Measurements from ENCODE around the gene CCDC187. TPM values are rescaled to one million over a fixed set of nuclear protein-coding genes. Genes with fewer than 3 reads are reported as not detected.

Gene CCDC187
- total and polyA plus RNA-seq, 4 donors: not detected

GRCh38 chr9:136283291-136284235, 20.3 kb downstream of the CCDC187 start:
- WGBS, 2 donors: 1 to 3% methylated on average over 30 to 31 of the region's 32 CpGs
- H3K4me1 ChIP-seq (ENCODE audit: control insufficient read depth in 1 of 2, insufficient read depth in 2 of 2, low read length in 2 of 2): no peaks in the 10 kb centered on the region
- H3K4me3 ChIP-seq (ENCODE audit: low read length in 2 of 2): peak overlapping the region in 1 of 2 donors; percentile 17
- no peaks in the 10 kb centered on the region for H3K27me3 ChIP-seq (ENCODE audit: control insufficient read depth in 1 of 2, insufficient read depth in 2 of 2, low read length in 1 of 2)
- ATAC-seq (ENCODE audit: low FRiP score) (peak; percentile 90), DNase-seq (peak; percentile 84 to 93)
- no peaks in the 10 kb centered on the region for H3K36me3 ChIP-seq (ENCODE audit: control insufficient read depth in 1 of 2, insufficient read depth in 2 of 2, low read length in 1 of 2)
- H3K9me3 ChIP-seq (ENCODE audit: control insufficient read depth, low read length): no peaks in the 10 kb centered on the region
- intact Hi-C loops (cut with DNase I): loop anchor here in 1 of 2 donors (10.0 kb wide), 1 partner anchor 109 kb away; no protein-coding TSS in a partner anchor
- peak overlapping the region in 1 of 2 donors; percentile 8 for H3K27ac ChIP-seq (ENCODE audit: low read depth in 1 of 2, low read length in 2 of 2)

GRCh38 chr9:136282272-136282861, 21.5 kb downstream of the CCDC187 start:
- Histone ChIP-seq H3K9me3 (ENCODE audit: control insufficient read depth, low read length) (no peaks in the 10 kb centered on the region), H3K4me1 (ENCODE audit: control insufficient read depth in 1 of 2, insufficient read depth in 2 of 2, low read length in 2 of 2) (no peaks in the 10 kb centered on the region), H3K36me3 (ENCODE audit: control insufficient read depth in 1 of 2, insufficient read depth in 2 of 2, low read length in 1 of 2) (no peaks in the 10 kb centered on the region), H3K27me3 (ENCODE audit: control insufficient read depth in 1 of 2, insufficient read depth in 2 of 2, low read length in 1 of 2) (no peaks in the 10 kb centered on the region), H3K27ac (ENCODE audit: low read depth in 1 of 2, low read length in 2 of 2) (no peak overlapping the region), H3K4me3 (ENCODE audit: low read length in 2 of 2) (no peak overlapping the region)
- intact Hi-C loops (cut with DNase I): loop anchor here in 1 of 2 donors (10.0 kb wide), 1 partner anchor 108 kb away; no protein-coding TSS in a partner anchor
- ATAC-seq (ENCODE audit: low FRiP score) (no peak), DNase-seq (no peak)
- WGBS, 2 donors: 75 to 78% methylated on average over 14 of the region's 14 CpGs

GRCh38 chr9:136281421-136282271, 22.2 kb downstream of the CCDC187 start:
- no peaks in the 10 kb centered on the region for H3K9me3 ChIP-seq (ENCODE audit: control insufficient read depth, low read length)
- WGBS, 2 donors: 91 to 92% methylated on average over 39 of the region's 39 CpGs
- intact Hi-C loops (cut with DNase I): loop anchor here in 1 of 2 donors (10.0 kb wide), 1 partner anchor 107 kb away; no protein-coding TSS in a partner anchor
- DNase-seq (no peak), ATAC-seq (ENCODE audit: low FRiP score) (no peak)
- no peak overlapping the region for H3K27ac ChIP-seq (ENCODE audit: low read depth in 1 of 2, low read length in 2 of 2)
- H3K4me3 ChIP-seq (ENCODE audit: low read length in 2 of 2): no peak overlapping the region
- no peaks in the 10 kb centered on the region for H3K4me1 ChIP-seq (ENCODE audit: control insufficient read depth in 1 of 2, insufficient read depth in 2 of 2, low read length in 2 of 2)
- H3K27me3 ChIP-seq (ENCODE audit: control insufficient read depth in 1 of 2, insufficient read depth in 2 of 2, low read length in 1 of 2): no peaks in the 10 kb centered on the region
- H3K36me3 ChIP-seq (ENCODE audit: control insufficient read depth in 1 of 2, insufficient read depth in 2 of 2, low read length in 1 of 2): no peaks in the 10 kb centered on the region

GRCh38 chr9:136280535-136281315, 23.2 kb downstream of the CCDC187 start:
- no peak for ATAC-seq (ENCODE audit: low FRiP score)
- H3K36me3 ChIP-seq (ENCODE audit: control insufficient read depth in 1 of 2, insufficient read depth in 2 of 2, low read length in 1 of 2): no peaks in the 10 kb centered on the region
- H3K27ac ChIP-seq (ENCODE audit: low read depth in 1 of 2, low read length in 2 of 2): no peak overlapping the region
- no peaks in the 10 kb centered on the region for H3K27me3 ChIP-seq (ENCODE audit: control insufficient read depth in 1 of 2, insufficient read depth in 2 of 2, low read length in 1 of 2)
- no peaks in the 10 kb centered on the region for H3K4me1 ChIP-seq (ENCODE audit: control insufficient read depth in 1 of 2, insufficient read depth in 2 of 2, low read length in 2 of 2)
- 90% methylated on average over 16 of the region's 16 CpGs for WGBS, 2 donors
- H3K4me3 ChIP-seq (ENCODE audit: low read length in 2 of 2): no peak overlapping the region
- DNase-seq: no peak
- H3K9me3 ChIP-seq (ENCODE audit: control insufficient read depth, low read length): no peaks in the 10 kb centered on the region
- intact Hi-C loops (cut with DNase I): loop anchor here in 1 of 2 donors (10.0 kb wide), 1 partner anchor 106 kb away; no protein-coding TSS in a partner anchor

GRCh38 chr9:136279471-136279870, 24.4 kb downstream of the CCDC187 start:
- no peak for ATAC-seq (ENCODE audit: low FRiP score)
- 87 to 91% methylated on average over 6 of the region's 6 CpGs for WGBS, 2 donors
- Histone ChIP-seq H3K27me3 (ENCODE audit: control insufficient read depth in 1 of 2, insufficient read depth in 2 of 2, low read length in 1 of 2) (no peaks in the 10 kb centered on the region), H3K27ac (ENCODE audit: low read depth in 1 of 2, low read length in 2 of 2) (no peak overlapping the region), H3K4me3 (ENCODE audit: low read length in 2 of 2) (no peak overlapping the region), H3K9me3 (ENCODE audit: control insufficient read depth, low read length) (no peaks in the 10 kb centered on the region), H3K4me1 (ENCODE audit: control insufficient read depth in 1 of 2, insufficient read depth in 2 of 2, low read length in 2 of 2) (no peaks in the 10 kb centered on the region), H3K36me3 (ENCODE audit: control insufficient read depth in 1 of 2, insufficient read depth in 2 of 2, low read length in 1 of 2) (no peaks in the 10 kb centered on the region)
- intact Hi-C loops (cut with DNase I): no loop called here
- no peak for DNase-seq

- no peaks in the 10 kb centered on the region for H3K9me3 ChIP-seq (ENCODE audit: control insufficient read depth, low read length)
- no peak overlapping the region for H3K27ac ChIP-seq (ENCODE audit: low read depth in 1 of 2, low read length in 2 of 2)
- no peak overlapping the region for H3K4me3 ChIP-seq (ENCODE audit: low read length in 2 of 2)
- H3K27me3 ChIP-seq (ENCODE audit: control insufficient read depth in 1 of 2, insufficient read depth in 2 of 2, low read length in 1 of 2): no peaks in the 10 kb centered on the region
- WGBS, 2 donors: 91 to 96% methylated on average over 1 of the region's 1 CpG
- ATAC-seq (ENCODE audit: low FRiP score): no peak
- intact Hi-C loops (cut with DNase I): no loop called here
- DNase-seq: no peak
- H3K4me1 ChIP-seq (ENCODE audit: control insufficient read depth in 1 of 2, insufficient read depth in 2 of 2, low read length in 2 of 2): no peaks in the 10 kb centered on the region
- no peaks in the 10 kb centered on the region for H3K36me3 ChIP-seq (ENCODE audit: control insufficient read depth in 1 of 2, insufficient read depth in 2 of 2, low read length in 1 of 2)
Observed at GRCh38 chr9:136278894-136279293, 25.0 kb downstream of the CCDC187 start.

GRCh38 chr9:136278221-136278620, 25.7 kb downstream of the CCDC187 start:
- H3K4me1 ChIP-seq (ENCODE audit: control insufficient read depth in 1 of 2, insufficient read depth in 2 of 2, low read length in 2 of 2): no peaks in the 10 kb centered on the region
- no peak for ATAC-seq (ENCODE audit: low FRiP score)
- no peaks in the 10 kb centered on the region for H3K9me3 ChIP-seq (ENCODE audit: control insufficient read depth, low read length)
- DNase-seq: no peak
- H3K27me3 ChIP-seq (ENCODE audit: control insufficient read depth in 1 of 2, insufficient read depth in 2 of 2, low read length in 1 of 2): no peaks in the 10 kb centered on the region
- intact Hi-C loops (cut with DNase I): no loop called here
- no peak overlapping the region for H3K27ac ChIP-seq (ENCODE audit: low read depth in 1 of 2, low read length in 2 of 2)
- H3K36me3 ChIP-seq (ENCODE audit: control insufficient read depth in 1 of 2, insufficient read depth in 2 of 2, low read length in 1 of 2): no peaks in the 10 kb centered on the region
- 87 to 91% methylated on average over 9 of the region's 9 CpGs for WGBS, 2 donors
- no peak overlapping the region for H3K4me3 ChIP-seq (ENCODE audit: low read length in 2 of 2)

- no peaks in the 10 kb centered on the region for H3K9me3 ChIP-seq (ENCODE audit: control insufficient read depth, low read length)
- 87 to 89% methylated on average over 14 of the region's 14 CpGs for WGBS, 2 donors
- no peak overlapping the region for H3K27ac ChIP-seq (ENCODE audit: low read depth in 1 of 2, low read length in 2 of 2)
- no peak for DNase-seq
- no peaks in the 10 kb centered on the region for H3K4me1 ChIP-seq (ENCODE audit: control insufficient read depth in 1 of 2, insufficient read depth in 2 of 2, low read length in 2 of 2)
- H3K27me3 ChIP-seq (ENCODE audit: control insufficient read depth in 1 of 2, insufficient read depth in 2 of 2, low read length in 1 of 2): no peaks in the 10 kb centered on the region
- intact Hi-C loops (cut with DNase I): no loop called here
- no peak for ATAC-seq (ENCODE audit: low FRiP score)
- no peak overlapping the region for H3K4me3 ChIP-seq (ENCODE audit: low read length in 2 of 2)
- H3K36me3 ChIP-seq (ENCODE audit: control insufficient read depth in 1 of 2, insufficient read depth in 2 of 2, low read length in 1 of 2): no peaks in the 10 kb centered on the region
Observed at GRCh38 chr9:136277746-136278145, 26.1 kb downstream of the CCDC187 start.
